ENCODE results near the gene DMRT2.

DNA sequence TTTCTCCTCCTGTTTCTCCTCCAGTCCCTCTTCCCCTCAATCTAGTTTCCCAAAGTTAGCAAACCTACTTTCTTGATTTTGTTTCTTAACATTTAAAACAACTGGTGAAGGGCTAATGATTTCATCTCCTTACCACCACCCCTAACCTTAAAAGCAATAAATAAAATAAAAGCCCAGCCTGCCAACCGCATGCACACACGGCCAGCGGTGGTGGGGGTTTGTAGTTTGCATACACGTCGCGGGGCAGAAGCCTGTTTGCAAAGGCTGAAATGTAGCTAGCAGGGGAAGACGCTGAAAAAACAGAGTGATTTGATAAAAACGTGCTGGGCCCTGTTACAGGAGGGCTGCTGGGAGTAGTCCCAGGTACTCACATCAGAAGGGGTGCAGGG is 1.9 kb upstream of the DMRT2 start:
- TF ChIP-seq, protein P1, sequence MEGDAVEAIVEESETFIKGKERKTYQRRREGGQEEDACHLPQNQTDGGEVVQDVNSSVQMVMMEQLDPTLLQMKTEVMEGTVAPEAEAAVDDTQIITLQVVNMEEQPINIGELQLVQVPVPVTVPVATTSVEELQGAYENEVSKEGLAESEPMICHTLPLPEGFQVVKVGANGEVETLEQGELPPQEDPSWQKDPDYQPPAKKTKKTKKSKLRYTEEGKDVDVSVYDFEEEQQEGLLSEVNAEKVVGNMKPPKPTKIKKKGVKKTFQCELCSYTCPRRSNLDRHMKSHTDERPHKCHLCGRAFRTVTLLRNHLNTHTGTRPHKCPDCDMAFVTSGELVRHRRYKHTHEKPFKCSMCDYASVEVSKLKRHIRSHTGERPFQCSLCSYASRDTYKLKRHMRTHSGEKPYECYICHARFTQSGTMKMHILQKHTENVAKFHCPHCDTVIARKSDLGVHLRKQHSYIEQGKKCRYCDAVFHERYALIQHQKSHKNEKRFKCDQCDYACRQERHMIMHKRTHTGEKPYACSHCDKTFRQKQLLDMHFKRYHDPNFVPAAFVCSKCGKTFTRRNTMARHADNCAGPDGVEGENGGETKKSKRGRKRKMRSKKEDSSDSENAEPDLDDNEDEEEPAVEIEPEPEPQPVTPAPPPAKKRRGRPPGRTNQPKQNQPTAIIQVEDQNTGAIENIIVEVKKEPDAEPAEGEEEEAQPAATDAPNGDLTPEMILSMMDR (conservative IDR thresholded peaks at IDR 0.05), result no peak
- no peak for TF ChIP-seq EZH2 (IDR thresholded peaks at IDR 0.05; ENCODE audit: low read depth)
